ENCODE data around the gene DHX32. TPM values are rescaled to one million over a fixed set of nuclear protein-coding genes. Genes with fewer than 3 reads are reported as not detected.
"Not testable (repeated sequence)": the region's sequence is repeated elsewhere in the genome, so short reads cannot be mapped to it uniquely, and the experiment has no call there.

DHX32 gene
- total RNA-seq, 1 experiment from 2014 or later = 12.0 TPM

- H3T11ph ChIP-seq (ENCODE audit: low read length); H2AFZ ChIP-seq (ENCODE audit: low read length); H3K18ac ChIP-seq (ENCODE audit: insufficient read length, low read depth, low read length); H4K91ac ChIP-seq (ENCODE audit: insufficient read length, low read depth, low read length); H4K5ac ChIP-seq (ENCODE audit: insufficient read length, low read depth, low read length); H4K8ac ChIP-seq (replicated peaks; ENCODE audit: insufficient read length, low read depth, low read length); H2BK5ac ChIP-seq (ENCODE audit: insufficient read length, low read length); H3K27ac Mint-ChIP-seq; H3K9ac ChIP-seq (ENCODE audit: extremely low read depth, insufficient read length, low read length); H2BK20ac ChIP-seq (ENCODE audit: low read depth, low read length, poor library complexity, severe bottlenecking); H3K4me1 Mint-ChIP-seq; H3K14ac ChIP-seq (ENCODE audit: insufficient read depth, low read length); H3K23ac ChIP-seq (ENCODE audit: insufficient read length, low read depth, low read length); H3K27me3 Mint-ChIP-seq (ENCODE audit: low read depth); H3K4ac ChIP-seq (ENCODE audit: low read depth, low read length); H3K79me1 ChIP-seq (ENCODE audit: insufficient read depth, low read depth, low read length, poor library complexity, severe bottlenecking); H3K56ac ChIP-seq (ENCODE audit: insufficient read length, low read depth, low read length); H3K4me3 Mint-ChIP-seq; H3K27ac ChIP-seq (ENCODE audit: insufficient read length, low read depth, low read length); H4K20me1 ChIP-seq (ENCODE audit: control insufficient read depth, insufficient read depth, insufficient read length); H3K4me1 ChIP-seq (ENCODE audit: insufficient read depth, low read length); H3K79me2 ChIP-seq (ENCODE audit: insufficient read depth, low read length); H2BK12ac ChIP-seq (ENCODE audit: insufficient read length, low read depth, low read length); H3K27me3 ChIP-seq (ENCODE audit: insufficient read depth, low read length); DNase-seq; H2BK120ac ChIP-seq (ENCODE audit: low read depth, low read length, poor library complexity, severe bottlenecking); H3K23me2 ChIP-seq (ENCODE audit: insufficient read length, low read depth, low read length, poor library complexity, severe bottlenecking); H2BK15ac ChIP-seq (ENCODE audit: low read depth, low read length); H2AK5ac ChIP-seq (ENCODE audit: insufficient read length, low read length); H3K4me2 ChIP-seq (ENCODE audit: insufficient read depth, insufficient read length, low read length): not testable (repeated sequence)
- H3K9me3 Mint-ChIP-seq = peaks cover 20 to 23% of the 10 kb centered on the region in 2 experiments
- peaks cover 2 to 22% (median 14%) of the 10 kb centered on the region in 3 experiments for H3K36me3 Mint-ChIP-seq (ENCODE audit: insufficient read depth in 1 of 3, low read depth in 3 of 3)
- H3K9me3 ChIP-seq (ENCODE audit: control insufficient read depth, low read depth, low read length) = peaks cover 11% of the 10 kb centered on the region
- no CpG with 5 or more reads among the region's 2 CpGs for WGBS (ENCODE audit: extremely low coverage, insufficient read length, low lambda C conversion rate)
Measured at GRCh38 chr10:125908813-125909212, 27.7 kb upstream of the DHX32 start.

- Mint-ChIP-seq H3K9me3 (peaks cover 20 to 26% of the 10 kb centered on the region in 2 experiments), H3K4me1 (peaks cover 11 to 12% of the 10 kb centered on the region in 2 experiments), H3K36me3 (ENCODE audit: insufficient read depth in 1 of 3, low read depth in 3 of 3) (peaks cover 2 to 22% (median 14%) of the 10 kb centered on the region in 3 experiments)
- not testable (repeated sequence) for H3K27me3 ChIP-seq (ENCODE audit: insufficient read depth, low read length); H2BK15ac ChIP-seq (ENCODE audit: low read depth, low read length); H3K9ac ChIP-seq (ENCODE audit: extremely low read depth, insufficient read length, low read length); H4K5ac ChIP-seq (ENCODE audit: insufficient read length, low read depth, low read length); H3K23ac ChIP-seq (ENCODE audit: insufficient read length, low read depth, low read length); H3K27ac Mint-ChIP-seq; H4K91ac ChIP-seq (ENCODE audit: insufficient read length, low read depth, low read length); H3K18ac ChIP-seq (ENCODE audit: insufficient read length, low read depth, low read length); H3K79me2 ChIP-seq (ENCODE audit: insufficient read depth, low read length); H3T11ph ChIP-seq (ENCODE audit: low read length); H3K4ac ChIP-seq (ENCODE audit: low read depth, low read length); H2BK12ac ChIP-seq (ENCODE audit: insufficient read length, low read depth, low read length); H3K4me3 Mint-ChIP-seq; H4K20me1 ChIP-seq (ENCODE audit: control insufficient read depth, insufficient read depth, insufficient read length); H2AFZ ChIP-seq (ENCODE audit: low read length); H3K23me2 ChIP-seq (ENCODE audit: insufficient read length, low read depth, low read length, poor library complexity, severe bottlenecking); DNase-seq; H3K4me1 ChIP-seq (ENCODE audit: insufficient read depth, low read length); H3K27me3 Mint-ChIP-seq (ENCODE audit: low read depth); H2BK5ac ChIP-seq (ENCODE audit: insufficient read length, low read length); H2BK20ac ChIP-seq (ENCODE audit: low read depth, low read length, poor library complexity, severe bottlenecking); H3K27ac ChIP-seq (ENCODE audit: insufficient read length, low read depth, low read length); H4K8ac ChIP-seq (replicated peaks; ENCODE audit: insufficient read length, low read depth, low read length); H2BK120ac ChIP-seq (ENCODE audit: low read depth, low read length, poor library complexity, severe bottlenecking); H2AK5ac ChIP-seq (ENCODE audit: insufficient read length, low read length); H3K4me2 ChIP-seq (ENCODE audit: insufficient read depth, insufficient read length, low read length); H3K56ac ChIP-seq (ENCODE audit: insufficient read length, low read depth, low read length); H3K79me1 ChIP-seq (ENCODE audit: insufficient read depth, low read depth, low read length, poor library complexity, severe bottlenecking); H3K14ac ChIP-seq (ENCODE audit: insufficient read depth, low read length)
- peaks cover 11% of the 10 kb centered on the region for H3K9me3 ChIP-seq (ENCODE audit: control insufficient read depth, low read depth, low read length)
- WGBS (ENCODE audit: extremely low coverage, insufficient read length, low lambda C conversion rate) = no CpG with 5 or more reads among the region's 2 CpGs
Measured at GRCh38 chr10:125907598-125907997, 26.5 kb upstream of the DHX32 start.
